Neural crest cell (in vitro differentiated cells): ENCODE results near the gene ACER3. TPM values are rescaled to one million over a fixed set of nuclear protein-coding genes. Genes with fewer than 3 reads are reported as not detected.

Experiments used
- DNase-seq: peaks from one replicate; pipeline ENCODE4 v3.0.0; 2021; ENCODE audit warnings: low read depth, mixed read lengths, low spot score
- H3K27ac Mint-ChIP-seq: one replicate; pipeline ENCODE4 v1.8.0; 2021; ENCODE audit warnings: mild to moderate bottlenecking, mixed read lengths; ENCODE audit not compliant: unreplicated experiment
- H3K27me3 Mint-ChIP-seq: 2 replicates; pipeline ENCODE4 v1.8.0; 2021; ENCODE audit warnings: low read depth, mild to moderate bottlenecking, mixed read lengths
- H3K36me3 Mint-ChIP-seq: 2 replicates; pipeline ENCODE4 v1.8.0; 2021; ENCODE audit warnings: low read depth, mild to moderate bottlenecking, mixed read lengths
- H3K4me1 Mint-ChIP-seq: 2 replicates; pipeline ENCODE4 v1.8.0; 2021; ENCODE audit warnings: mixed read lengths
- H3K4me3 Mint-ChIP-seq: one replicate; pipeline ENCODE4 v1.8.0; 2021; ENCODE audit warnings: mild to moderate bottlenecking, mixed read lengths
- H3K9me3 Mint-ChIP-seq: 2 replicates; pipeline ENCODE4 v1.8.0; 2021; ENCODE audit warnings: mixed read lengths
- CTCF ChIP-seq: fragments of 200-600 bp; sonication (generic); conservative IDR thresholded peaks from 2 replicates; pipeline ENCODE4 v1.5.0; 2021; ENCODE audit warnings: antibody characterized with exemption, mild to moderate bottlenecking
- total RNA-seq: library from RNA; stranded (reverse); gene quantifications from 2 replicates; pipeline ENCODE4 v1.2.1, GENCODE V29; 2021

ACER3 gene
- total RNA-seq, 1 donor from 2014 or later: 19.0 TPM

- DNase-seq: no peak
- Mint-ChIP-seq H3K4me1 (no peaks in the 10 kb centered on the region), H3K27me3 (peaks cover 31% of the 10 kb centered on the region), H3K36me3 (no peaks in the 10 kb centered on the region), H3K4me3 (no peak overlapping the region), H3K9me3 (no peaks in the 10 kb centered on the region), H3K27ac (no peak overlapping the region)
- TF ChIP-seq CTCF: no peak
Measured at GRCh38 chr11:77031599-77031998, 170.9 kb downstream of the ACER3 start.

- no peak overlapping the region for H3K4me3 Mint-ChIP-seq
- no peaks in the 10 kb centered on the region for H3K9me3 Mint-ChIP-seq
- no peak overlapping the region for H3K27ac Mint-ChIP-seq
- H3K27me3 Mint-ChIP-seq: peaks cover 56% of the 10 kb centered on the region
- DNase-seq: no peak
- no peak for TF ChIP-seq CTCF
- H3K36me3 Mint-ChIP-seq: no peaks in the 10 kb centered on the region
- H3K4me1 Mint-ChIP-seq: no peaks in the 10 kb centered on the region
Measured at GRCh38 chr11:77035039-77035438, 174.3 kb downstream of the ACER3 start.

GRCh38 chr11:77035580-77035979 lies 174.9 kb downstream of the ACER3 start:
- no peak overlapping the region for H3K4me3 Mint-ChIP-seq
- no peaks in the 10 kb centered on the region for H3K9me3 Mint-ChIP-seq
- no peaks in the 10 kb centered on the region for H3K36me3 Mint-ChIP-seq

GRCh38 chr11:77036398-77036797 lies 175.7 kb downstream of the ACER3 start:
- Mint-ChIP-seq H3K4me1 (no peaks in the 10 kb centered on the region), H3K36me3 (no peaks in the 10 kb centered on the region), H3K27me3 (peaks cover 50% of the 10 kb centered on the region), H3K4me3 (no peak overlapping the region), H3K27ac (no peak overlapping the region), H3K9me3 (no peaks in the 10 kb centered on the region)
- no peak for DNase-seq
- no peak for TF ChIP-seq CTCF

More at GRCh38 chr11:77035580-77035979, 174.9 kb downstream of the ACER3 start:
- DNase-seq: no peak
- TF ChIP-seq CTCF: no peak
- Mint-ChIP-seq H3K27ac (no peak overlapping the region), H3K27me3 (peaks cover 54% of the 10 kb centered on the region), H3K4me1 (no peaks in the 10 kb centered on the region)

GRCh38 chr11:77037057-77037456 lies 176.3 kb downstream of the ACER3 start:
- DNase-seq: no peak
- peak overlapping the region; percentile 31 for H3K27ac Mint-ChIP-seq
- no peaks in the 10 kb centered on the region for H3K4me1 Mint-ChIP-seq
- peaks cover 51% of the 10 kb centered on the region for H3K27me3 Mint-ChIP-seq
- no peak overlapping the region for H3K4me3 Mint-ChIP-seq
- H3K9me3 Mint-ChIP-seq: no peaks in the 10 kb centered on the region
- H3K36me3 Mint-ChIP-seq: no peaks in the 10 kb centered on the region
- no peak for TF ChIP-seq CTCF
